ENCODE measurements around the gene ARHGEF39. TPM values are rescaled to one million over a fixed set of nuclear protein-coding genes. Genes with fewer than 3 reads are reported as not detected.

ARHGEF39 gene
- total RNA-seq, 2 experiments from 2014 or later, result 17.2 to 17.3 TPM

DNA sequence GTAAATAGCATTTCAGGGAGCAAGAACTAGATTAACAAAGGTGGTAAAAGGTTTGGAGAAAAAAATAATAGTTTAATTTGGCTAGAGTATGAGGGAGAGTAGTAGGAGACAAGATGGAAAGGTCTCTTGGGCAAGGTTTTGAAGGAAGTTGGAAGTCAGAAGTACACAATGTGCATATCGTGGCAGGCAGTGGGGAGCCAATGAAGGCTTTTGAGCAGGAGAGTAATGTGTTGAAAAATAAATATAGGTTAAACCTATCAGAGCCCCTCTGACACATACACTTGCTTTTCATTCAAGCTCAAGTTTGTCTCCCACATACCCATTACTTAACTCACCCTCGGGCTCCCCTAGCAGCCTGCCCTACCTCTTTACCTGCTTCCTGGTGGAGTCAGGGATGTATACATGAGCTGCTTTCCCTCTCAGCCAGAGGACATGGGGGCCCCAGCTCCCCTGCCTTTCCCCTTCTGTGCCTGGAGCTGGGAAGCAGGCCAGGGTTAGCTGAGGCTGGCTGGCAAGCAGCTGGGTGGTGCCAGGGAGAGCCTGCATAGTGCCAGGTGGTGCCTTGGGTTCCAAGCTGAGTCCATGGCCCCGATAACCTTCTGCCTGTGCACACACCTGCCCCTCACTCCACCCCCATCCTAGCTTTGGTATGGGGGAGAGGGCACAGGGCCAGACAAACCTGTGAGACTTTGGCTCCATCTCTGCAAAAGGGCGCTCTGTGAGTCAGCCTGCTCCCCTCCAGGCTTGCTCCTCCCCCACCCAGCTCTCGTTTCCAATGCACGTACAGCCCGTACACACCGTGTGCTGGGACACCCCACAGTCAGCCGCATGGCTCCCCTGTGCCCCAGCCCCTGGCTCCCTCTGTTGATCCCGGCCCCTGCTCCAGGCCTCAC lies 8.4 kb upstream of the ARHGEF39 start, which contains the start of gene CA9:
Gene CA9 (plus strand): TSS at position 797 of the 893 bp plus-strand sequence. CDS start 32 bp downstream, at position 829.
- ATAC-seq, result no peak
- Mint-ChIP-seq H3K4me1 (ENCODE audit: low read depth) (peaks cover 15% of the 10 kb centered on the region), H3K36me3 (ENCODE audit: low read depth) (no peaks in the 10 kb centered on the region), H3K4me3 (no peak within 1 kb of the TSS), H3K27ac (no peak within 1 kb of the TSS), H3K9me3 (ENCODE audit: insufficient read depth) (no peaks in the 10 kb centered on the region), H3K27me3 (ENCODE audit: low read depth) (peaks cover 21% of the 10 kb centered on the region)
- ChIA-PET POLR2A (interaction anchor here (0.8 to 1.2 kb wide), 2 partner anchors 9 to 16 kb away, joined by 3 read pairs; partner anchors contain the start of genes ARHGEF39 and RMRP), CTCF (interaction anchor here (0.7 to 1.6 kb wide), 3 partner anchors 14 to 27 kb away, joined by 3 to 7 read pairs (median 4); no protein-coding TSS in a partner anchor)
- DNase-seq, result no peak

DNA sequence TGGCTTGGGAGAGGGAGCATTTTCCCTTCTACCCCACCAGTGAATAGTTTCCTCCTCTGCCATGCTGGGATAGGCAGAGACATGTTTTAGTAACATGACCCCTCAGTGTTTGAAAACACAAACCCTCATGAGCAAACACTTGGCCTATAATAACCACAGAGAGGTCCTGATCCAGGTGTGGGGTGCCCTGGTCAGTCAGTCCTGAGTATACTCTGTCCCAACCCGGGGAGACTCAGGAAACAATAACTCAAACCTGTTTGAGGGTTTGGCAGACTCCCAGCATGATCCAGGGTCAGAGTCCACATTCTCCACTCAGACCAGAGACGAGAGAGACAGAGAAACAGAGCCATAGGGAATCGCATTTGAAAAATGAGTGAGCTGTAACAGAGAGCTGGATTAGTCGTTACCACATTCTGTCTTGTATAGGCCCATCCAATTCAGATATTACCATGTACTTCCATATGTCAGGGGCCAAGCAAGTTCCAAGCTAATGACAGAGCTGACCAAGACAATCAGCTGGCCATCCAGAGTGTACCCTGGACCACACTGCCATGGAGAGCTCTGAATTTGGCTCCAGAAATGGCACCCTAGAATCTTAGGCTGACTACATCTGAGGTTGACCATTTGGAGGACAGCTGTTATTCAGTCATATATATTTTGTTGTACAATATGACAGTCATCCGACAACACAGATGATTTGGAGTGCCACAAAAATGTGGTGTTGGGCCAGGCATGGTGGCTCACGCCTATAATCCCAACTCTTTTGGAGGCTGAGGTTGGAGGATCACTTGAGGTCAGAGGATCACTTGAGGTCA lies 4.5 kb upstream of the ARHGEF39 start:
- Mint-ChIP-seq H3K4me3 (no peak overlapping the region), H3K4me1 (ENCODE audit: low read depth) (peaks cover 24% of the 10 kb centered on the region), H3K9me3 (ENCODE audit: insufficient read depth) (no peaks in the 10 kb centered on the region), H3K36me3 (ENCODE audit: low read depth) (no peaks in the 10 kb centered on the region), H3K27ac (no peak overlapping the region), H3K27me3 (ENCODE audit: low read depth) (peaks cover 14% of the 10 kb centered on the region)
- DNase-seq, result no peak
- ChIA-PET CTCF (interaction anchor here (0.8 to 5.4 kb wide), 8 partner anchors 10 to 58 kb away, joined by 3 to 25 read pairs (median 4); partner anchors contain the start of genes CCDC107 and RMRP), POLR2A (interaction anchor here (2.2 kb wide), 1 partner anchor 20 kb away, joined by 6 read pairs; no protein-coding TSS in a partner anchor)
- no peak for ATAC-seq

GRCh38 chr9:35667939-35668338 lies 2.9 kb upstream of the ARHGEF39 start:
- H3K4me3 Mint-ChIP-seq, result no peak overlapping the region
- no peak overlapping the region for H3K27ac Mint-ChIP-seq
- ChIA-PET CTCF (interaction anchor here (1.0 to 5.4 kb wide), 2 partner anchors 9 to 21 kb away, joined by 3 to 25 read pairs; partner anchors contain the start of genes CCDC107 and RMRP), POLR2A (no interaction called here)
- no peak for DNase-seq
- peaks cover 37% of the 10 kb centered on the region for H3K4me1 Mint-ChIP-seq (ENCODE audit: low read depth)
- peaks cover 2% of the 10 kb centered on the region for H3K27me3 Mint-ChIP-seq (ENCODE audit: low read depth)
- H3K9me3 Mint-ChIP-seq (ENCODE audit: insufficient read depth), result no peaks in the 10 kb centered on the region
- H3K36me3 Mint-ChIP-seq (ENCODE audit: low read depth), result peaks cover 6% of the 10 kb centered on the region
- ATAC-seq, result no peak

DNA sequence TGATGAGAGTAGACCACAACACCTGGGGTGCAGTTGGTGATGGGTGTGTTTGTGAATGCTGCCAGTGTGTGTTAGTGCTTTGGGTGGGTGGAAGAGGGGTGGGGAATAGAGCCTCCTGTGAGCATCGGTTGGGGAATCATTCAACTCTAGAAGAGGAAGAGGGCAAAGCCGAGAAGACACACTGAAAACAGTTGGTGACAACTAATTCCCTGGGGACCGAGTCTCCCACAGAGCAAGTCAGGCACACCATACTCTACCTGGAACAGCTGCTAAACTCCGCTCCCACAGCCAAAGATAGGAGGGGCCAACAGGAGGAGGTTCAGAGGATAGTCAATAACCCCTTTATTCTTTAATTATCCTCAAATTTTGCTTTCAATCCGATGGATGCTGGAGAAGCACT lies 1.6 kb upstream of the ARHGEF39 start:
- POLR2A ChIA-PET, result interaction anchor here (1.6 to 4.8 kb wide), 2 partner anchors 17 to 18 kb away, joined by 5 to 54 read pairs; partner anchors contain the start of gene SIT1
- Mint-ChIP-seq H3K36me3 (ENCODE audit: low read depth) (peaks cover 19% of the 10 kb centered on the region), H3K9me3 (ENCODE audit: insufficient read depth) (no peaks in the 10 kb centered on the region), H3K4me3 (no peak overlapping the region), H3K4me1 (ENCODE audit: low read depth) (peaks cover 51% of the 10 kb centered on the region), H3K27ac (peak overlapping the region; percentile 51), H3K27me3 (ENCODE audit: low read depth) (peaks cover 2% of the 10 kb centered on the region)
- ATAC-seq, result no peak
- DNase-seq, result no peak
- CTCF ChIA-PET, result interaction anchor here (1.4 to 11.2 kb wide), 5 partner anchors 8 to 90 kb away, joined by 3 to 140 read pairs (median 25); partner anchors contain the start of genes CCDC107, CD72 and RMRP

DNA sequence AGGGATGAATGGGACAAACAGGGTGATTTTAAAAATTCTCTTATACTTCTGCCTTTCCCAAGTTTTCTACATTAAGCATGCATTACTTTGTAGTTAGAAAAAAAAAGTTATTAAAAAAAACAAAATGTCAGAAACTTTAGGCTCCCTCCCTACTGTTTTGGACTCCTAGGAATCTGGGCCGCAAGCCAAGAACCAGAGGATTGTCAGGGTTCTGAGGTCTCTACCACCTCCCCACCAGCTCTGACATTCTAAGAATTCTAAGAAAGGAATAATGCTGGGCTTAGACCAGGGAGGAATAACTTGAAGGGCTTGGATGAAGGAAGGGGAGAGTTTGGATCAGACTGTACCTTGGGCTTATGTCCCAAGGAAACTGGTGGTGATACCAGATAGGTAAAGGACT lies 1.1 kb upstream of the ARHGEF39 start:
- peak overlapping the region; percentile 86 for H3K4me3 Mint-ChIP-seq
- H3K9me3 Mint-ChIP-seq (ENCODE audit: insufficient read depth), result no peaks in the 10 kb centered on the region
- POLR2A ChIA-PET, result interaction anchor here (0.6 to 4.8 kb wide), 7 partner anchors 10 to 236 kb away, joined by 3 to 54 read pairs (median 6); partner anchors contain the start of genes CREB3, RMRP, SIT1 and TESK1
- peaks cover 23% of the 10 kb centered on the region for H3K36me3 Mint-ChIP-seq (ENCODE audit: low read depth)
- DNase-seq (no peak), ATAC-seq (no peak)
- peak overlapping the region; percentile 70 for H3K27ac Mint-ChIP-seq
- peaks cover 55% of the 10 kb centered on the region for H3K4me1 Mint-ChIP-seq (ENCODE audit: low read depth)
- peaks cover 2% of the 10 kb centered on the region for H3K27me3 Mint-ChIP-seq (ENCODE audit: low read depth)
- CTCF ChIA-PET, result interaction anchor here (1.1 to 11.2 kb wide), 10 partner anchors 9 to 91 kb away, joined by 3 to 140 read pairs (median 16); partner anchors contain the start of genes CD72 and TESK1

DNA sequence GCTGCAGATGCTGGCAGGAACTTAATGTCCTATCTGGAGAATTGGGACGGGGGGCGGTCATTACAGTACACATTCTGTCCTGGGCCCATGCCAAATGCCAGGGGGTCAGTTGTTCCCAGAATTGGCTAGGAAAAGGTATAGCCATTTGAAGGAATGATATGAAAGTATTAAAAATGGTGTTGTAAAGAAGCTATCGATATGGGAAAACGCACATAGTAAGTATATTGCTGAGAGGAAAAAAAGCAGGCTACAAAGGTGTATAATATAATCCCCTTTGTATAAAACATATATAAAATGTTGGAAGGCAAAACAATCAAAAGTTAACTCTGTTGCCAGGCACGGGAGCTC lies 450 bp upstream of the ARHGEF39 start:
- DNase-seq (no peak), ATAC-seq (no peak)
- ChIA-PET CTCF (interaction anchor here (0.7 to 12.4 kb wide), 13 partner anchors 9 to 139 kb away, joined by 3 to 214 read pairs (median 10); partner anchors contain the start of genes CD72, SIT1 and TESK1), POLR2A (interaction anchor here (0.6 to 4.8 kb wide), 11 partner anchors 9 to 550 kb away, joined by 3 to 54 read pairs (median 5); partner anchors contain the start of genes ATOSB, CREB3, RMRP and SIT1)
- Mint-ChIP-seq H3K27me3 (ENCODE audit: low read depth) (peaks cover under 1% of the 10 kb centered on the region), H3K4me1 (ENCODE audit: low read depth) (peaks cover 61% of the 10 kb centered on the region), H3K36me3 (ENCODE audit: low read depth) (peaks cover 29% of the 10 kb centered on the region), H3K27ac (peak overlapping the region; percentile 86), H3K4me3 (peak overlapping the region; percentile 86), H3K9me3 (ENCODE audit: insufficient read depth) (no peaks in the 10 kb centered on the region)

DNA sequence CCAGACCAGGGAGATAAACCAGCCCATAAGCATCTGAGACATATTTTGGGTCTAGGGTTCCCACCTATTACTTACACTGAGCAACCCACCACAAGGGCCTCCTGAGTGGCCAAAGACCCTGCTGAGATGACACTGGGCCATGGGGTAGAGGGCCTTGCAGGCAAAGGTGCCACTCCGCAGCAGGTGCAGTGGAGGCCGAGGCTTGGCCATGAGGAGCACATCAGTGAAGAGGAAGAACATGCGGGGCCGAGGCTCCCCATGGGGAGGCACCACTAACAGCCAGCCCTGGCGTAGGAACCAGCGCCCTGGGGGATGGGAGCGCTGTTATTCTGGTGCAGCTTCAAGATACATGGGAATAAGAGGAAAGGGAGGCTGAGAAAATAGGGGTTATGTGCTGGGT lies 2.6 kb downstream of the ARHGEF39 start:
- POLR2A ChIA-PET, result interaction anchor here (0.7 to 4.8 kb wide), 3 partner anchors 14 to 591 kb away, joined by 3 to 54 read pairs (median 3); partner anchors contain the start of gene SIT1
- Mint-ChIP-seq H3K4me3 (peak overlapping the region; percentile 86), H3K27ac (peak overlapping the region; percentile 86)

GRCh38 chr9:35661756-35662350 lies 3.1 kb downstream of the ARHGEF39 start:
- Mint-ChIP-seq H3K9me3 (ENCODE audit: insufficient read depth) (no peaks in the 10 kb centered on the region), H3K4me3 (peak overlapping the region; percentile 86), H3K4me1 (ENCODE audit: low read depth) (peaks cover 90% of the 10 kb centered on the region), H3K36me3 (ENCODE audit: low read depth) (peaks cover 46% of the 10 kb centered on the region), H3K27me3 (ENCODE audit: low read depth) (peaks cover 3% of the 10 kb centered on the region), H3K27ac (peak overlapping the region; percentile 86)
- peak; percentile 44 for DNase-seq
- no peak for ATAC-seq
- ChIA-PET CTCF (interaction anchor here (1.1 to 12.4 kb wide), 9 partner anchors 10 to 91 kb away, joined by 3 to 214 read pairs (median 8); partner anchors contain the start of genes CD72, GBA2, RGP1 and SIT1), POLR2A (interaction anchor here (0.7 to 4.8 kb wide), 5 partner anchors 11 to 590 kb away, joined by 3 to 54 read pairs (median 6); partner anchors contain the start of gene SIT1)

More for the DNA sequence above, 2.6 kb downstream of the ARHGEF39 start:
- DNase-seq, result no peak
- no peak for ATAC-seq
- H3K9me3 Mint-ChIP-seq (ENCODE audit: insufficient read depth), result no peaks in the 10 kb centered on the region
- H3K27me3 Mint-ChIP-seq (ENCODE audit: low read depth), result peaks cover 3% of the 10 kb centered on the region
- CTCF ChIA-PET, result interaction anchor here (0.6 to 12.4 kb wide), 7 partner anchors 9 to 62 kb away, joined by 3 to 214 read pairs (median 64); partner anchors contain the start of genes CD72 and SIT1
- H3K36me3 Mint-ChIP-seq (ENCODE audit: low read depth), result peaks cover 46% of the 10 kb centered on the region
- H3K4me1 Mint-ChIP-seq (ENCODE audit: low read depth), result peaks cover 85% of the 10 kb centered on the region

- Mint-ChIP-seq H3K4me3 (peak overlapping the region; percentile 31), H3K4me1 (ENCODE audit: low read depth) (peaks cover 90% of the 10 kb centered on the region), H3K27me3 (ENCODE audit: low read depth) (peaks cover 3% of the 10 kb centered on the region), H3K27ac (peak overlapping the region; percentile 54), H3K36me3 (ENCODE audit: low read depth) (peaks cover 46% of the 10 kb centered on the region), H3K9me3 (ENCODE audit: insufficient read depth) (no peaks in the 10 kb centered on the region)
- ATAC-seq (no peak), DNase-seq (no peak)
- ChIA-PET CTCF (interaction anchor here (1.1 to 12.4 kb wide), 8 partner anchors 14 to 90 kb away, joined by 3 to 214 read pairs (median 36); partner anchors contain the start of genes CD72, GBA2, RGP1 and SIT1), POLR2A (interaction anchor here (1.6 to 1.7 kb wide), 3 partner anchors 10 to 56 kb away, joined by 4 to 7 read pairs (median 6); partner anchors contain the start of gene SIT1)
Observed at GRCh38 chr9:35660966-35661415, 4.0 kb downstream of the ARHGEF39 start.

DNA sequence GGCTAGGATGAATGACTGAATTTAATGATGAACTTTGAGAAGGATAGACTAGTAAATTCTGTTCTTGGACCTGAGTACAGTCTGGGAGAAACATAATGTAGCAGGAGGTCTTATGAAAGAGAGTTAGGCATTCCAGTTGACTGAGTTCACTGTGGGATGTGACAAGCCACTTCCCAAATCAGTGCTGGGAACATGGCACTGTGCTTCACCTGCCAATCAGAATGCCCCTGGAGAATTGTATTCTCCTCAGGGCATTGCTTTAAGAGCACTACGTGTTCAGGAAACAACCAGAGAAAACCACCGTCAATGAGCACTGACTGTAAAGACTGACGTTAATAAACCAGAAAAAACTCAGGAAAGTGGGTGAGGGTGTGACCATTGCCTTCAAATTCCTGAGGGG lies 5.7 kb downstream of the ARHGEF39 start:
- Mint-ChIP-seq H3K27me3 (ENCODE audit: low read depth) (peaks cover 3% of the 10 kb centered on the region), H3K27ac (peak overlapping the region; percentile 97), H3K36me3 (ENCODE audit: low read depth) (peaks cover 46% of the 10 kb centered on the region), H3K4me1 (ENCODE audit: low read depth) (peaks cover 79% of the 10 kb centered on the region), H3K4me3 (peak overlapping the region; percentile 92), H3K9me3 (ENCODE audit: insufficient read depth) (no peaks in the 10 kb centered on the region)
- no peak for DNase-seq
- ChIA-PET CTCF (interaction anchor here (0.9 to 12.4 kb wide), 18 partner anchors 10 to 564 kb away, joined by 3 to 214 read pairs (median 14); partner anchors contain the start of genes CA9, CD72, CREB3 and SIT1), POLR2A (interaction anchor here (1.1 to 3.8 kb wide), 6 partner anchors 10 to 69 kb away, joined by 3 to 59 read pairs (median 8); no protein-coding TSS in a partner anchor)
- ATAC-seq, result no peak
